Spinal cord (tissue), 10 donors: ENCODE results near the gene ARHGEF25. TPM values are rescaled to one million over a fixed set of nuclear protein-coding genes. Genes with fewer than 3 reads are reported as not detected.
"Not testable (repeated sequence)": the region's sequence is repeated elsewhere in the genome, so short reads cannot be mapped to it uniquely, and the experiment has no call there.

Source experiments
- DNase-seq, 6 donors: peaks; one replicate each; pipeline versions ENCODE4 v3.0.0 to v3.0.0-alpha.2; 2013 to 2015; ENCODE audit warnings: low spot score in 6 of 6, low read depth in 4 of 6
- H3K27ac ChIP-seq: one replicate; pipeline ENCODE4 v1.5.1; 2013; ENCODE audit warnings: low read depth, low read length, control low read depth
- H3K27me3 ChIP-seq: one replicate; pipeline ENCODE4 v1.6.1; 2013; ENCODE audit warnings: low read length; ENCODE audit not compliant: control insufficient read depth, insufficient read depth
- H3K36me3 ChIP-seq: one replicate; pipeline ENCODE4 v1.6.1; 2013; ENCODE audit warnings: low read length; ENCODE audit not compliant: control insufficient read depth, insufficient read depth
- H3K4me1 ChIP-seq: one replicate; pipeline ENCODE4 v1.6.1; 2013; ENCODE audit warnings: low read length; ENCODE audit not compliant: control insufficient read depth, insufficient read depth
- H3K4me3 ChIP-seq: one replicate; pipeline ENCODE4 v1.5.1; 2013; ENCODE audit warnings: low read depth, low read length, control low read depth
- H3K9me3 ChIP-seq: one replicate; pipeline ENCODE4 v1.6.1; 2013; ENCODE audit warnings: low read length; ENCODE audit not compliant: control insufficient read depth, insufficient read depth
- WGBS: methylation state at CpG from one replicate; pipeline ENCODE4 v1.1.5; 2013; ENCODE audit warnings: missing lambda C conversion rate; ENCODE audit not compliant: insufficient coverage; 5-methylcytosine and 5-hydroxymethylcytosine counted together
- polyA plus RNA-seq, 2 donors: library from polyadenylated mRNA; unstranded; fragments of 120-200 nt; gene quantifications; one replicate each; pipeline ENCODE4 v1.2.1, GENCODE V29; 2013; ENCODE audit not compliant: insufficient read length in 2 of 2
- total RNA-seq, 2 donors: library from RNA; depleted of rRNA in 1 of 2; stranded (reverse); fragments of 120-200 nt in 1 of 2; fragments of >200 nt in 1 of 2; gene quantifications; one replicate each; pipeline versions ENCODE4 v1.2.3 to v1.2.4, GENCODE V29; 2013 to 2014
- donor health status: healthy.

The ARHGEF25 gene
- total and polyA plus RNA-seq, 4 donors, result 27.2 to 61.9 (median 45.1) TPM

DNA sequence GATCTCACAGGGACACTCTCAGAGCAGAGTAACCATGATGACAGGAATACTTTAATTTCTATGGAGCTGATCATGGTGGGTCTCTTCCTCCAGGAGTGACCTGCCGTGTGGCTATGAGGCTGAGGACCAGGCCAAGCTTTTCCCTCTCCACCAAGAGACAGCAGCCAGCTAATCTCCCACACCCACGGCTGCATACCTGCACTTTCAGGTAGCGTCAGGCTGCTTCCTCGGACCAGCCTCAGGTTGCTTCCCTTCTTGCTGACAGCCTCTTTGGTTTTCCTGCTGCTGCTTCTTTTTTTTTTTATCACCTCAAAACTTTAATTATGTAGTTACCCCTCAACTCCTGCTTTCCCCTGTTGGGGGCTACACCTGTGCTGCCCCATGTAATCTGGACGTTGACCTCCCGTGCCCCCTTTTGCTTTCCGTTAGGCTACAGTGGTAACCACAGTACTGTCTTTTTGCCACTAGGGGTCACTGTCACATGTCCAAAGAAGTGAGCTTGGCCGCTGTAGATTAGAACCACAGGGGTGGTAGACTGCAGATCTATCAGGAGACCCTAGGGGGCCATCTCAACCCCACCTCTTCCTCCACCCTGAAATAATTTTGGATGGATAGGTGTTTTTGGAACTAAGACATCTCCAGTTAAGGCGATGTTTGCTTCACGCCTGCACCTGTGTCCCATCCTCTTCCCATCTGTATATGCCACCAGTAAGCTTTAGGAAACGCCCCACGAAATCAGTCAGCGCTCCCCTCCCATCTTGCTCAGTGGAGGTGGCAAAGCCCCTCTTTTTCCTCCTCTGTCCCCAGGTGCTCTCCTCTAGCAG is 28.0 kb upstream of the ARHGEF25 start:
- H3K4me1 ChIP-seq, result no peaks in the 10 kb centered on the region
- H3K27me3 ChIP-seq, result no peaks in the 10 kb centered on the region
- H3K4me3 ChIP-seq, result no peak overlapping the region
- 54% methylated on average over 11 of the region's 13 CpGs for WGBS
- H3K9me3 ChIP-seq, result no peaks in the 10 kb centered on the region
- H3K36me3 ChIP-seq, result peaks cover 40% of the 10 kb centered on the region
- no peak overlapping the region for H3K27ac ChIP-seq
- DNase-seq, result peak in 4 of 6 donors; percentile 44 to 91 (median 72)

- H3K9me3 ChIP-seq, result no peaks in the 10 kb centered on the region
- no peak overlapping the region for H3K27ac ChIP-seq
- DNase-seq, result no peak
- WGBS, result no CpG with 5 or more reads among the region's 2 CpGs
- H3K36me3 ChIP-seq, result peaks cover 34% of the 10 kb centered on the region
- H3K4me1 ChIP-seq, result no peaks in the 10 kb centered on the region
- no peaks in the 10 kb centered on the region for H3K27me3 ChIP-seq
- H3K4me3 ChIP-seq, result no peak overlapping the region
These were observed 27.2 kb upstream of the ARHGEF25 start for GRCh38 chr12:57584050-57584449.

DNA sequence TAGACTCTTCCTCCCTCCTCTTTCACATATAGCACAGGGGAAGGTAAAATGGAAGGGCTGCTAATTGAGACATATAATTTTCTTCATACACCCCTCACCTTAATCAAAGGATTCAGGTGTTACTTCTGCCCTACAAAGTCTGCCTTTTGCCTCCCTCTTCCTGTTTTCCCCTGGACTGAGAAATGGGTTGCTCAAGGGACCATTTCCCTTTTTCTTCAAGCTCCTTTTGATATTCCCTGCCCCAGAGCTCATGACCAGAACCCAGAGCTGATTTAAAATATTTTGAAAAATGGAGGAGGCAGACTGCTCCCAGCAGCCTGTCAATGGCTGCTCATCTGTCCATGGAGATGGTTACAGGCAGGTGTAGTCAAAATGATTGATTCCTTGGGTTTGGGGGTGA is 26.5 kb upstream of the ARHGEF25 start:
- peaks cover 32% of the 10 kb centered on the region for H3K36me3 ChIP-seq
- H3K4me1 ChIP-seq, result no peaks in the 10 kb centered on the region
- no peaks in the 10 kb centered on the region for H3K9me3 ChIP-seq
- H3K4me3 ChIP-seq, result no peak overlapping the region
- H3K27me3 ChIP-seq, result no peaks in the 10 kb centered on the region
- H3K27ac ChIP-seq, result no peak overlapping the region
- no peak for DNase-seq

DNA sequence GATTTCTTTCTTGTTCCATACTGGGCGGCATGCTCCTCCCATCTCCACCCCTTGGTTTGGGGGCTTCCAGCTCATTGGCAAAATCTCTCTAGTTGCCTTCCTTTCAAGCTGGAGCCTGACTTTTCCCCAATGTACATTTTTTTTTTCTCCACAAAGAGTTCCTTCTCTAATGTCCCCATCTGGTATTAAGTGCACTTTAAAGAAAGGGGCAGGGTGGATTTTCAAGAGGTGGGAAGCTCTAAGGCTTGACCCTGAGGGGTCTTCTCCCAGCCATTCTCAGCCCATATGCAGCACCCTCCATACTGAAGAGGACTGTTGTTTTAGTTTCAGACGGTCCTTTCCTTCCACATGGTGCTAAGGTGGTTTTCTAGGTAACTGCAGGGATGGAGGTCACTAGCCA is 26.1 kb upstream of the ARHGEF25 start:
- DNase-seq, result no peak
- WGBS, result 100% methylated on average over 1 of the region's 2 CpGs
- Histone ChIP-seq H3K4me1 (no peaks in the 10 kb centered on the region), H3K36me3 (peaks cover 30% of the 10 kb centered on the region), H3K27ac (no peak overlapping the region), H3K9me3 (no peaks in the 10 kb centered on the region), H3K27me3 (no peaks in the 10 kb centered on the region), H3K4me3 (no peak overlapping the region)

DNA sequence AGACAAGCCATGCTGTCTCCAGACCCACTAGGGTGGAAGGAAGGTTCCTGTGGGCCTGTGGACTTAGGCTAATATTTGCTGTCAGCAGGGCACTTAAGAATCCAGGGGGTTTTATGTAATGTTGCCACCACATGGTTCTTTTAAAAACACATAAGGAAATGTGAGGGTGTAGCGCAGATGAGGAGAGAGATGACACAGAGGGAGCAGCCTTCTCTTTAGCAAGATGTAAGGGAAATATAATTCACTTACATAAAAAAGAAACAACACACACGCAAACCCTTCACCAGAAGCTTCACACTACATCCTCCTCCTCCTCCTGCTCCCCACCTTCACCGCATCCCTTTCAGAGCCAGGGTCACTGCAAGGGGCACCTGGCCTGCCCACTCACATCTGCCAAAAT is 25.1 kb upstream of the ARHGEF25 start:
- H3K27ac ChIP-seq, result no peak overlapping the region
- H3K9me3 ChIP-seq, result no peaks in the 10 kb centered on the region
- peaks cover 6% of the 10 kb centered on the region for H3K4me1 ChIP-seq
- H3K27me3 ChIP-seq, result no peaks in the 10 kb centered on the region
- H3K36me3 ChIP-seq, result peaks cover 21% of the 10 kb centered on the region
- 92% methylated on average over 2 of the region's 3 CpGs for WGBS
- DNase-seq, result no peak
- H3K4me3 ChIP-seq, result no peak overlapping the region

DNA sequence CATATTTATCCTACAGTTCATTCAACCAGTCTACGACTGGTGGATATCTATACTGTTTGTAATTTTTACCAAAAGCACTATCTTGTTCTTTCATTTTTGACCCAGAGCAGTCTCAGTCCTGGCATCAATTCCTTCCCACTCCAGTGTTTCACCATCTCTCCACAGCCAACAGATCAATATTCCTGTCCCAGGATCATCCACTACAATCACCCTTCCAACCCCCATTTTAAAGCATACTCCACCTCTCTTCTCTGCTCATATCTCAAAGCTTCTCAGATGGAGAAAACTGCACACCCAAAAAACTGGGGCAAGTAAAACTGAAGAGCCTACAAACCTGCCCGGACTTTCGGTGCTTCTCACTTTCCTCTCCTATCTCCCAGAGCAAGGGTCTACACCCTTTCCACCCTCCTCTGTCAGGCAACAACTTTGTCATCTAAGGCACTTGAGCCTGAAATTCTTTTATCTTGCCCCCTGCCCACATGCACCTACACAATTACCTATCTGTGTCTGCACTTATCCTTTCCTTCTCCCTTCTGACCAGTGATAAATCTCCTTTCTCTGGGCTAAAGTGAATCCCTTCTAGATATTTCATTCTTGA is 24.3 kb upstream of the ARHGEF25 start:
- no peak for DNase-seq
- H3K27me3 ChIP-seq, result no peaks in the 10 kb centered on the region
- peaks cover 13% of the 10 kb centered on the region for H3K4me1 ChIP-seq
- peaks cover 13% of the 10 kb centered on the region for H3K36me3 ChIP-seq
- H3K27ac ChIP-seq, result no peak overlapping the region
- no peak overlapping the region for H3K4me3 ChIP-seq
- H3K9me3 ChIP-seq, result no peaks in the 10 kb centered on the region
- 85% methylated on average over 3 of the region's 3 CpGs for WGBS

DNA sequence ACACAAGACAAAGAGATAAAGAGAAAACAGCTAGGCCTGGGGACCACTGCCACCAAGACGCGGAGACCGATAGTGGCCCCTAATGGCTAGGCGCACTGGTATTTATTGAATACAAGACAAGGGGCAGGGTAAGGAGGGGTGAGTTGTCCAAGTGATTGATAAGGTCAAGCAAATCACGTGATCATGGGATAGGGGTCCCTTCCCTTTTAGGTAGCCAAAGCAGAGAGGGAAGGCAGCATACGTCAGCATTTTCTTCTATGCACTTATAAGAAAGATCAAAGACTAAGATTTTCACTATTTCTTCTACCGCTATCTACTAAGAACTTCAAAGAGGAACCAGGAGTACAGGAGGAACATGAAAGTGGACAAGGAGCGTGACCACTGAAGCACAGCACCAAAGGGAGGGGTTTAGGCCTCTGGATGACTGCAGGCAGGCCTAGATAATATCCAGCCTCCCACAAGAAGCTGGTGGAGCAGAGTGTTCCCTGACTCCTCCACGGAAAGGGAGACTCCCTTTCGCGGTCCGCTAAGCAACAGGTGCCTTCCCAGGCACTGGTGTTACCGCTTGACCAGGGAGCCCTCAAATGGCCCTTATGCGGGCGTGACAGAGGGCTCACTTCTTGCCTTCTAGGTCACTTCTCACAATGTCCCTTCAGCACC is 22.2 kb upstream of the ARHGEF25 start:
- not testable (repeated sequence) for H3K27me3 ChIP-seq, H3K27ac ChIP-seq, H3K36me3 ChIP-seq, DNase-seq, H3K9me3 ChIP-seq, H3K4me3 ChIP-seq
- WGBS, result 90% methylated on average over 10 of the region's 15 CpGs
- H3K4me1 ChIP-seq, result peaks cover 15% of the 10 kb centered on the region

- H3K4me3 ChIP-seq, result peak overlapping the region; percentile 87
- H3K36me3 ChIP-seq, result peaks cover 13% of the 10 kb centered on the region
- peaks cover 15% of the 10 kb centered on the region for H3K4me1 ChIP-seq
- no peaks in the 10 kb centered on the region for H3K9me3 ChIP-seq
- no peak for DNase-seq
- H3K27me3 ChIP-seq, result no peaks in the 10 kb centered on the region
- no CpG with 5 or more reads among the region's 2 CpGs for WGBS
- H3K27ac ChIP-seq, result peak overlapping the region; percentile 22
These were observed 20.8 kb upstream of the ARHGEF25 start for GRCh38 chr12:57590479-57590863.

DNA sequence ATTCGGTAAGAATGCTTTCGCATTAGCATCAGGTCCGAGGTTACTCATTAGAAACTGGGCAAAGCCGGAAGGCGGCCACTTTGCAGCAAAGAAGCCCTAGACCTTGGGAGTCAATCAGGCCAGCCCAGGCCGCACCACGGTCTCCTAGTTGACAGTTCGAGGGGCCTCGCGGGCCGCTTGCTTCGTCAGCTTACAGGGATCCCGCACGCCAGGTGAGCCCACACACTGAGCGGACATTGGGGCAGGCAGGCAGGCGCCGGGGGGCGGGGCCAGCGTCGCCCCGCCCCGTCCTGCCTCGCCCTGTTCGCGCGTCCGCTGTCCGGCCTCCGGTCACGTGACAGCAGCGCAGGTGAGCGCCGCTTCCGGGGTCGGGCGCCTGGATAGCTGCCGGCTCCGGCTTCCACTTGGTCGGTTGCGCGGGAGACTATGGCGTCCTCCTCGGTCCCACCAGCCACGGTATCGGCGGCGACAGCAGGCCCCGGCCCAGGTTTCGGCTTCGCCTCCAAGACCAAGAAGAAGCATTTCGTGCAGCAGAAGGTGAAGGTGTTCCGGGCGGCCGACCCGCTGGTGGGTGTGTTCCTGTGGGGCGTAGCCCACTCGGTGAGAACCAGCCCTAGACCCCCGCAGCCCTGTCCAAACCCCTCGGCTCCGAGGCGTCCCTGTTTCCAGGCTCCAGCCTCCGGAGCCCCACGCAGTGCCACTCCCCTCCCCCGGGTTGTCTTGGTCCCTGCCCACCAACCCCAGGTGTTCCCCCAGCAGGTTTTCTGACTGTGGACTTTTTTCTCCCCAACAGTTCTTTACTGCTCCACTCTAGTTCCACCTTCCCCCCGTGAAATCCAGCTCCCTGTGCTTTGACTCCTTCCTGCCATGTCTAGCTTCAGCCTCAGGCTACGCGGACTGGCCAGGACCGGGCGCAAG is 20.1 kb upstream of the ARHGEF25 start, which contains the start of gene PIP4K2C:
TSS of gene PIP4K2C (plus strand) at position 329 of the 918 bp plus-strand sequence. CDS start at position 427, 98 bp downstream.
- peaks cover 17% of the 10 kb centered on the region for H3K36me3 ChIP-seq
- no peaks in the 10 kb centered on the region for H3K27me3 ChIP-seq
- peaks cover 15% of the 10 kb centered on the region for H3K4me1 ChIP-seq
- under 1% methylated on average over 65 of the region's 69 CpGs for WGBS
- no peaks in the 10 kb centered on the region for H3K9me3 ChIP-seq
- peak in 3 of 6 donors; percentile 56 to 92 (median 84) for DNase-seq
- peak within 1 kb of the TSS; percentile 87 for H3K4me3 ChIP-seq
- H3K27ac ChIP-seq, result peak within 1 kb of the TSS; percentile 22
